Measurements from ENCODE around the gene EPB41L1.

GRCh38 chr20:36114707-36115106 is 39.8 kb upstream of the EPB41L1 start:
- TF ChIP-seq CTCF (IDR thresholded peaks at IDR 0.05; ENCODE audit: low read depth, low read length) = no peak
- no peak for TF ChIP-seq EZH2phosphoT487 (IDR thresholded peaks at IDR 0.05; ENCODE audit: low read depth)

Measured in OCI-LY3 (cell line).